GM18508 (cell line): Measurements from ENCODE around the gene SLC25A3.

Experiments
- ATAC-seq: cut with Tn5 transposase; IDR thresholded peaks from one replicate; pipeline ENCODE4 v1.9.1; 2021; ENCODE audit warnings: moderate number of reproducible peaks; ENCODE audit not compliant: insufficient read depth, unreplicated experiment

SLC25A3 gene

GRCh38 chr12:98653866-98654493 is 60.5 kb downstream of the SLC25A3 start:
- ATAC-seq = no peak
